Measurements from ENCODE around the gene EIF5. TPM values are rescaled to one million over a fixed set of nuclear protein-coding genes. Genes with fewer than 3 reads are reported as not detected.

EIF5 gene
- total RNA-seq, 4 donors from 2014 or later: 118 to 237 (median 159) TPM

DNA sequence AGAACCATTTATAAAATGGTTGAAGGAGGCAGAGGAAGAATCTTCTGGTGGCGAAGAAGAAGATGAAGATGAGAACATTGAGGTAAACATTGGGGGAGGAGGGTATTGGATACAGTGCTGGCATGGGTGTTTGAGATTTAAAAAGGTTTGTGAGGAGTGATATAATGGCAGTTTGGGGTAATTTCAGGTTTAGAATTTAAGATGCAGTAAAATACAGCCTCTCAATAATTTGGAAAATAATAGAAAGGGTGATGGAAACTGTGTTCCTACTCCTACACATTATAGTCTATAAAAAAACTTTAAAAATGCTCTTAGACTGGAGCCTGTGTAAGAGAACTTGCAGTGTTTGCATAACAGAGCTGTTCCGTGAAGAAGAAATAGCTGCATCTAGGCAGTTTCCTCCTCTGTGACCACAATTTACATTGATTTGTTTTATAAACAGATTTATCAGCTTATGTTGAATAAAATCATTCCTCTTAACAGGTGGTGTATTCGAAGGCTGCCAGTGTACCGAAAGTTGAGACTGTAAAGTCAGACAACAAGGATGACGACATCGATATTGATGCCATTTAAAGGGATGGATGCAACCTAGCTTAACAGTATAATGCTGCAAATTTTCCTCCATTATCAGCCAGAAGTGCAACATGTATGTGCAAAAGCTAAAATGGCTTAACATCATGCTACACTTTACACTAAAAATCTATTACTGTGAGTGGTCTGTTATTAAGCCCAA lies 6.6 kb downstream of the EIF5 start:
- no peak for DNase-seq (ENCODE audit: extremely low spot score)
- H3K4me1 ChIP-seq: peaks cover 22 to 41% (median 26%) of the 10 kb centered on the region in 4 donors
- no peaks in the 10 kb centered on the region for H3K9me3 ChIP-seq
- intact Hi-C loops (cut with DNase I): no loop called here
- no peaks in the 10 kb centered on the region for H3K27me3 ChIP-seq
- 75% methylated on average over 6 of the region's 6 CpGs for WGBS
- TF ChIP-seq POLR2A (IDR thresholded peaks at IDR 0.05; ENCODE audit: low read depth): no peak
- TF ChIP-seq CTCF (IDR thresholded peaks at IDR 0.05): no peak
- TF ChIP-seq EP300 (IDR thresholded peaks at IDR 0.05): no peak
- TF ChIP-seq POLR2AphosphoS5 (IDR thresholded peaks at IDR 0.05): no peak
- no peak overlapping the region for H3K27ac ChIP-seq (replicated peaks in 1 of 4)
- H3K36me3 ChIP-seq: peaks cover 85 to 97% (median 96%) of the 10 kb centered on the region in 4 donors
- no peak overlapping the region for H3K4me3 ChIP-seq

- H3K27ac ChIP-seq (replicated peaks in 1 of 4): no peak overlapping the region
- H3K36me3 ChIP-seq: peaks cover 77 to 89% (median 88%) of the 10 kb centered on the region in 4 donors
- 71% methylated on average over 5 of the region's 5 CpGs for whole genome bisulfite sequencing
- intact Hi-C loops (cut with DNase I): no loop called here
- no peak for TF ChIP-seq EP300 (IDR thresholded peaks at IDR 0.05)
- TF ChIP-seq CTCF (IDR thresholded peaks at IDR 0.05): no peak
- no peak for TF ChIP-seq POLR2A (IDR thresholded peaks at IDR 0.05; ENCODE audit: low read depth)
- TF ChIP-seq POLR2AphosphoS5 (IDR thresholded peaks at IDR 0.05): no peak
- no peaks in the 10 kb centered on the region for H3K27me3 ChIP-seq
- H3K9me3 ChIP-seq: no peaks in the 10 kb centered on the region
- peaks cover 13 to 32% (median 18%) of the 10 kb centered on the region in 4 donors for H3K4me1 ChIP-seq
- DNase-seq (ENCODE audit: extremely low spot score): no peak
- H3K4me3 ChIP-seq: no peak overlapping the region
Observed at GRCh38 chr14:103341250-103342129, 7.5 kb downstream of the EIF5 start.

DNA sequence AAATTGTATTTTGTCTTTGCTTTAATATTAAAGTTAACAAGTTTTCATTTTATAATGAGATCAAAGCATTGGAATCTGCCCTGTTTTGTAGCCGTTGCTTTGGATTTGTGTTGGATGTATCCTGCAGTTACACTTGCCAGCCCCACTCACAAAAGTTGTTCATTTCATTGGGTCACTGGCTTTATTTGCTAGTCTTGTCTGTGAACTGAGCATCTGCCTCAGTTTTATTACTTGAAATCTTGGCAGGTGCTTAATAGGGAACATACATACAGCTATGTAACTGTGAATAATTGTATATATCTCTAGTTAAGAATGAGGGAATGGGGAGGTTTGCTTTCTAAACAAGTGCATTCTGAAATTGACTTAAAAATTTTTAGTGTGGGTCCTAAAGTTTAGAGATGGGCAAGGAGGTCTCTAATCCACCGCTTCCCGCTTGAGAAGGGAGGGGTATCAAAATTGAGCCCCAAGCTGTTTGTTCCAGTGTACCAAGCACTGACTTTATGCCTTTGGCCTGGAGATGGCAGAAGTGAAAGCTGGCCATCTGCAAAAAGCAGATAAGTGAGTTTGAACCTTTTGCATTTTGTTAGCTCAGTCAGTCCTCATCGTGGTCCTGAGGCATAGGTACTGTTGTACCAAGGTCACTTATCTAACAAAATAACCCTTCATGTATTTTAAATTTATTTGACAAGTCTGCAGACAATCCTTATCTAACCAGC lies 9.3 kb downstream of the EIF5 start:
- Histone ChIP-seq H3K27me3 (no peaks in the 10 kb centered on the region), H3K4me1 (peaks cover 0 to 17% (median 6%) of the 10 kb centered on the region in 4 donors), H3K36me3 (peaks cover 59 to 71% (median 70%) of the 10 kb centered on the region in 4 donors), H3K27ac (replicated peaks in 1 of 4) (no peak overlapping the region), H3K4me3 (no peak overlapping the region), H3K9me3 (no peaks in the 10 kb centered on the region)
- 80% methylated on average over 4 of the region's 4 CpGs for WGBS
- intact Hi-C loops (cut with DNase I): no loop called here
- no peak for DNase-seq (ENCODE audit: extremely low spot score)
- TF ChIP-seq POLR2A (IDR thresholded peaks at IDR 0.05; ENCODE audit: low read depth): no peak
- TF ChIP-seq EP300 (IDR thresholded peaks at IDR 0.05): no peak
- TF ChIP-seq CTCF (IDR thresholded peaks at IDR 0.05): no peak
- TF ChIP-seq POLR2AphosphoS5 (IDR thresholded peaks at IDR 0.05): no peak

DNA sequence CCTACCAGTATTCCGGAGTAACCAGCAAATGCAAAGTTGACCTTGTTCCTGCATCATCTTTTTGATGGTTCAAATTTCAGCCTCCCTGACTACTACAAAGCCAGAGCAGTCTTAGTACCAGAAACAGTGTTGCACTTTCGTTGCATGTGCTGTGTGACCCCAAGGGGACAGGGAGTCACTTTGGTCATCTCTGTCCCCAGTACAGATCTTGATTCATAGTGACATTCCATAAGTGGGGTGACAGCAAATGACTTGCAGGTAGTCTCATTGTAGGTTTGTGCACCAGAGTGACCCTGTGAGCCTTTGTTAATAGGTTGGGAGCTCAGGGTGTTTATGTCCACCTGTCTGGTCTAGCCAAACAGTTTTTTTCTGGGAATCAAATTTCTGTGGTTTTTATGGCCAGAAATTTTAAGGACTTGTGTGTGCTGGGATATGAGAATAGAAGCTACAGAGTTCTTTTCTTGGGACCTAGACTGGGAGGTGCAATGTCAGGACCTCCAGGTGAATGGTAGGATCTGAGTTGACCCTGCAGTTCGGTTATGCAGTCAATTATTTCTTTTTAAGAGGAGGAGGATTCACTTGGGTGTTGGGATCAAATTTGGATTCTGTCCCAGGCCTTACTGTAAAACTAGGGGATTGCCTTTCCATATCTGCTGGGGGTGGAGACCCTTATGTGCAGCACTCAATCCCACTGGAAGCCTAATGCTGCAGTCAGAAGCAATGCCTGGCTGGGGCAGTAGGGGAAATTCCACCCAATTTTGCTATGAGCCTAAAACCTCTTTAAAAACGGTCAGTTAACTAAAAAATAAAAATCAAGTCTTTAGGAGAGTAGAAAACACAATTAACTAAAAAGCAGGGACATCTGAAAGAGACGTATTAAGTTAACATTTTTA lies 10.1 kb downstream of the EIF5 start:
- no peaks in the 10 kb centered on the region for H3K27me3 ChIP-seq
- H3K27ac ChIP-seq (replicated peaks in 1 of 4): no peak overlapping the region
- intact Hi-C loops (cut with DNase I): no loop called here
- 71% methylated on average over 5 of the region's 5 CpGs for whole genome bisulfite sequencing
- peaks cover 0 to 17% (median 6%) of the 10 kb centered on the region in 4 donors for H3K4me1 ChIP-seq
- H3K9me3 ChIP-seq: no peaks in the 10 kb centered on the region
- no peak for DNase-seq (ENCODE audit: extremely low spot score)
- no peak overlapping the region for H3K4me3 ChIP-seq
- TF ChIP-seq CTCF (IDR thresholded peaks at IDR 0.05) (no peak), POLR2A (IDR thresholded peaks at IDR 0.05; ENCODE audit: low read depth) (no peak), EP300 (IDR thresholded peaks at IDR 0.05) (no peak), POLR2AphosphoS5 (IDR thresholded peaks at IDR 0.05) (no peak)
- H3K36me3 ChIP-seq: peaks cover 51 to 62% (median 61%) of the 10 kb centered on the region in 4 donors
